ENCODE data around the gene L3MBTL3. TPM values are rescaled to one million over a fixed set of nuclear protein-coding genes. Genes with fewer than 3 reads are reported as not detected.

Gene L3MBTL3
- total and polyA plus RNA-seq, 4 experiments from 2014 or later = 2.6 to 44.1 (median 24.3) TPM

DNA sequence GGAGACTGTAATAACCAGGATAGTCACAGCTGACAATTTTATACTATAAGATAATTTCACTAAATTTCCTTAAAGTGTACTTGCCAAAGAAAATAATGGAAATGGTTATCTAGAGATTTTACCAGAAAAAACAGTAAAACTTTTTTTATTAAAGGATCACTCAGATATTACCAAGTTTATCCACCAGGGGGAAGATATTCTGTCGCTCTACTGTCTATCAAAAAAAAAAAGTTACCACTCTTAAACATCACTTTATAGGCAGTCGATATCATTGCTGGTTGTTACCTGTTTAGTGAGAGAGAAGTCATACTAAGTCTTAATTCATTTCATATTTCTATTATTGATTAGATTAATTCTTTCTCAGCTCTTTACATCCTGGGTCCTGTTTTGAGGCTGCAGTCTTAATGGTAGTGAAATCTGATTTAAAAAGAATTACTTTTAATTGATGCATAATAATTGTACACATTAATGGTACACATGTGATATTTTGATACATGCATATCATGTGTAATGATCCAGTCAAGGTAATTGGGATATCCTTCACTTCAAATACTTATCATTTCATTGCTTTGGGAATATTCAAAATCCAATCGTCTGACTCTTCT is 18.9 kb downstream of the L3MBTL3 start:
- peaks cover 40 to 67% (median 58%) of the 10 kb centered on the region in 4 donors for H3K4me1 Mint-ChIP-seq
- intact Hi-C loops (cut with micrococcal nuclease) = loop anchor here (1.0 to 5.0 kb wide), 4 partner anchors 95 to 805 kb away; no protein-coding TSS in a partner anchor
- POLR2A ChIA-PET (ENCODE audit: partially characterized antibody) = no interaction called here

GRCh38 chr6:130041594-130041993 is 23.2 kb downstream of the L3MBTL3 start:
- no peak overlapping the region for H3K4me3 ChIP-seq (ENCODE audit: low read length in 2 of 2)
- H3K9me3 ChIP-seq (ENCODE audit: control insufficient read depth in 1 of 2, low read length in 2 of 2) = no peaks in the 10 kb centered on the region
- H3K4me1 ChIP-seq (ENCODE audit: insufficient read depth, low read length) = peaks cover 20% of the 10 kb centered on the region
- DNase-seq = no peak
- H3K4me3 Mint-ChIP-seq = no peak overlapping the region
- POLR2A ChIA-PET (ENCODE audit: partially characterized antibody) = no interaction called here
- peaks cover 27 to 28% of the 10 kb centered on the region in 2 donors for H3K36me3 Mint-ChIP-seq
- peaks cover 18 to 37% (median 24%) of the 10 kb centered on the region in 4 donors for H3K4me1 Mint-ChIP-seq
- CTCF ChIA-PET (ENCODE audit: partially characterized antibody) = no interaction called here
- intact Hi-C loops (cut with micrococcal nuclease) = no loop called here
- H3K27me3 Mint-ChIP-seq = no peaks in the 10 kb centered on the region
- H3K36me3 ChIP-seq (ENCODE audit: insufficient read depth, low read length) = peaks cover under 1% of the 10 kb centered on the region
- no peak overlapping the region for H3K27ac ChIP-seq (ENCODE audit: low read depth, low read length)
- no peaks in the 10 kb centered on the region for H3K27me3 ChIP-seq (ENCODE audit: insufficient read depth, low read length)
- H3K9me3 Mint-ChIP-seq = no peaks in the 10 kb centered on the region
- H3K27ac Mint-ChIP-seq = no peak overlapping the region

More for the DNA sequence above, 18.9 kb downstream of the L3MBTL3 start:
- H3K4me3 ChIP-seq (ENCODE audit: low read length in 2 of 2) = no peak overlapping the region
- peaks cover 54% of the 10 kb centered on the region for H3K4me1 ChIP-seq (ENCODE audit: insufficient read depth, low read length)
- H3K27me3 Mint-ChIP-seq = no peaks in the 10 kb centered on the region
- H3K27me3 ChIP-seq (ENCODE audit: insufficient read depth, low read length) = no peaks in the 10 kb centered on the region
- no peak overlapping the region for H3K27ac Mint-ChIP-seq
- no peak overlapping the region for H3K27ac ChIP-seq (ENCODE audit: low read depth, low read length)
- H3K36me3 ChIP-seq (ENCODE audit: insufficient read depth, low read length) = no peaks in the 10 kb centered on the region
- no peak overlapping the region for H3K4me3 Mint-ChIP-seq
- DNase-seq = peak in 4 of 5 donors; percentile 21 to 38 (median 27)
- CTCF ChIA-PET (ENCODE audit: partially characterized antibody) = interaction anchor here (1.0 to 3.0 kb wide), 11 partner anchors 8 to 259 kb away, joined by 3 to 18 read pairs (median 4); partner anchors contain the start of gene SAMD3
- peaks cover 11 to 23% of the 10 kb centered on the region in 2 donors for H3K36me3 Mint-ChIP-seq
- H3K9me3 ChIP-seq (ENCODE audit: control insufficient read depth in 1 of 2, low read length in 2 of 2) = no peaks in the 10 kb centered on the region
- no peaks in the 10 kb centered on the region for H3K9me3 Mint-ChIP-seq

- Mint-ChIP-seq H3K4me3 (no peak overlapping the region), H3K9me3 (no peaks in the 10 kb centered on the region), H3K27me3 (no peaks in the 10 kb centered on the region), H3K4me1 (peaks cover 9 to 34% (median 21%) of the 10 kb centered on the region in 4 donors), H3K36me3 (peaks cover 30 to 35% of the 10 kb centered on the region in 2 donors), H3K27ac (no peak overlapping the region)
- ChIA-PET POLR2A (ENCODE audit: partially characterized antibody) (no interaction called here), CTCF (ENCODE audit: partially characterized antibody) (interaction anchor here (1.2 kb wide), 1 partner anchor 339 kb away, joined by 3 read pairs; no protein-coding TSS in a partner anchor)
- intact Hi-C loops (cut with micrococcal nuclease) = no loop called here
- no peaks in the 10 kb centered on the region for H3K27me3 ChIP-seq (ENCODE audit: insufficient read depth, low read length)
- no peak for DNase-seq
- peaks cover 3% of the 10 kb centered on the region for H3K36me3 ChIP-seq (ENCODE audit: insufficient read depth, low read length)
- no peaks in the 10 kb centered on the region for H3K9me3 ChIP-seq (ENCODE audit: control insufficient read depth in 1 of 2, low read length in 2 of 2)
- peaks cover 11% of the 10 kb centered on the region for H3K4me1 ChIP-seq (ENCODE audit: insufficient read depth, low read length)
- H3K27ac ChIP-seq (ENCODE audit: low read depth, low read length) = no peak overlapping the region
- H3K4me3 ChIP-seq (ENCODE audit: low read length in 2 of 2) = no peak overlapping the region
Observed at GRCh38 chr6:130043344-130043743, 25.0 kb downstream of the L3MBTL3 start.

- Histone ChIP-seq H3K9me3 (ENCODE audit: control insufficient read depth in 1 of 2, low read length in 2 of 2) (no peaks in the 10 kb centered on the region), H3K4me1 (ENCODE audit: insufficient read depth, low read length) (peaks cover 11% of the 10 kb centered on the region), H3K4me3 (ENCODE audit: low read length in 2 of 2) (no peak overlapping the region), H3K36me3 (ENCODE audit: insufficient read depth, low read length) (peaks cover 14% of the 10 kb centered on the region), H3K27ac (ENCODE audit: low read depth, low read length) (no peak overlapping the region), H3K27me3 (ENCODE audit: insufficient read depth, low read length) (no peaks in the 10 kb centered on the region)
- no peaks in the 10 kb centered on the region for H3K9me3 Mint-ChIP-seq
- ChIA-PET CTCF (ENCODE audit: partially characterized antibody) (interaction anchor here (1.0 kb wide), 1 partner anchor 25 kb away, joined by 3 read pairs; no protein-coding TSS in a partner anchor), POLR2A (ENCODE audit: partially characterized antibody) (no interaction called here)
- intact Hi-C loops (cut with micrococcal nuclease) = no loop called here
- DNase-seq = no peak
- H3K36me3 Mint-ChIP-seq = peaks cover 42 to 48% of the 10 kb centered on the region in 2 donors
- H3K27me3 Mint-ChIP-seq = no peaks in the 10 kb centered on the region
- H3K4me1 Mint-ChIP-seq = peaks cover 6 to 26% (median 19%) of the 10 kb centered on the region in 4 donors
- H3K4me3 Mint-ChIP-seq = no peak overlapping the region
- peak overlapping the region in 3 of 7 donors; percentile 7 to 80 (median 10) for H3K27ac Mint-ChIP-seq
Observed at GRCh38 chr6:130045622-130046021, 27.2 kb downstream of the L3MBTL3 start.

- no peak overlapping the region for H3K27ac Mint-ChIP-seq
- intact Hi-C loops (cut with micrococcal nuclease) = loop anchor here (1.0 kb wide), 1 partner anchor 236 kb away; no protein-coding TSS in a partner anchor
- POLR2A ChIA-PET (ENCODE audit: partially characterized antibody) = interaction anchor here (1.7 kb wide), 1 partner anchor 22 kb away, joined by 4 read pairs; no protein-coding TSS in a partner anchor
- DNase-seq = no peak
- peaks cover 45 to 54% of the 10 kb centered on the region in 2 donors for H3K36me3 Mint-ChIP-seq
- no peak overlapping the region for H3K4me3 ChIP-seq (ENCODE audit: low read length in 2 of 2)
- H3K27me3 Mint-ChIP-seq = no peaks in the 10 kb centered on the region
- CTCF ChIA-PET (ENCODE audit: partially characterized antibody) = interaction anchor here (1.1 to 2.6 kb wide), 3 partner anchors 9 to 235 kb away, joined by 3 to 11 read pairs (median 4); no protein-coding TSS in a partner anchor
- H3K27ac ChIP-seq (ENCODE audit: low read depth, low read length) = no peak overlapping the region
- peaks cover under 1 to 15% (median 12%) of the 10 kb centered on the region in 4 donors for H3K4me1 Mint-ChIP-seq
- H3K4me1 ChIP-seq (ENCODE audit: insufficient read depth, low read length) = peaks cover 1% of the 10 kb centered on the region
- no peak overlapping the region for H3K4me3 Mint-ChIP-seq
- H3K36me3 ChIP-seq (ENCODE audit: insufficient read depth, low read length) = peaks cover 23% of the 10 kb centered on the region
- no peaks in the 10 kb centered on the region for H3K9me3 Mint-ChIP-seq
- H3K27me3 ChIP-seq (ENCODE audit: insufficient read depth, low read length) = no peaks in the 10 kb centered on the region
- H3K9me3 ChIP-seq (ENCODE audit: control insufficient read depth in 1 of 2, low read length in 2 of 2) = no peaks in the 10 kb centered on the region
Observed at GRCh38 chr6:130046671-130047070, 28.3 kb downstream of the L3MBTL3 start.

DNA sequence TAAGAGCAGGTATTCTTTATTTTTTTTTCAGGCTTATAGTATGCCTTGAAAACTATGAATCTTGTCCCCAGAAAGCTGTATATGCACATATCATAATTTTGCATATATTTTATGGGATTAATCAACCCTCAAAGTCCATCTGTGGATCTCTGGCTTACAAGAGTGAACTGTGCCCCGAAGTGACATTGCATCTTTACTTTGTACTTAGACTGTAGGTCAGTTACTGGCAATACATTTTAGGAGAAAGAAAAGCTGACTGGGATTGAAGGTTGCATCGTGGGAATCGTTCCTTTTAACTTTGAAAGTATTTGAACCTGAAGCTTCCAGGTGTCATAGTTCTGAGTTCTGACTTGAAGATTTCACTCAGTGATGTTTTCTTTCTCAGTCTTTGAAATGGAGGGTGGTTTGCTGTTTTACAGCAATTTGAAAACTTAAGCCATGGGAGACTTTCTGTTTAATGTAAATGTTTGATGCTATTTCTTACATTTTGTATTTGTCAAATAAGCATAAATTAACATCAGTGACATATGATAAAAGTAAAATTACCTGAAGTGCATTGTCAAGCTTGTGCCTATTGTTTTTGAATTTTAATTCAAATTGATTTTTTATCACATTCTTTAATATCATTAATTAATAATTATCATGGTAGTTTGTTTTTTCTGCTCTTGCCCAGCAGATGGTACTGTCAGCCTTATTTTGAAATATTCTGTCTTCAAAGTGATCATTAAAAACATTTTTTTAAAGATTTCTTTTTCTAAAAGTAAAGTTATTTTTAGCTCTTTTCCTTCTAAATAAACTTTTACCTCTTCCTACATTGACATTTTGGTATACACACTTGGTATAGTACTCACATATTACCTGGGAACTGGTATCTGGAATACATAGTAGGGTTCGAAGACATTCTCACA is 29.0 kb downstream of the L3MBTL3 start:
- no peak for DNase-seq
- H3K27me3 ChIP-seq (ENCODE audit: insufficient read depth, low read length) = no peaks in the 10 kb centered on the region

More for the DNA sequence above, 29.0 kb downstream of the L3MBTL3 start:
- Histone ChIP-seq H3K4me3 (ENCODE audit: low read length in 2 of 2) (no peak overlapping the region), H3K27ac (ENCODE audit: low read depth, low read length) (no peak overlapping the region), H3K9me3 (ENCODE audit: control insufficient read depth in 1 of 2, low read length in 2 of 2) (no peaks in the 10 kb centered on the region), H3K36me3 (ENCODE audit: insufficient read depth, low read length) (peaks cover 25% of the 10 kb centered on the region), H3K4me1 (ENCODE audit: insufficient read depth, low read length) (no peaks in the 10 kb centered on the region)
- Mint-ChIP-seq H3K27me3 (no peaks in the 10 kb centered on the region), H3K36me3 (peaks cover 49 to 59% of the 10 kb centered on the region in 2 donors), H3K27ac (peak overlapping the region in 1 of 7 donors; percentile 3), H3K4me3 (no peak overlapping the region), H3K9me3 (no peaks in the 10 kb centered on the region), H3K4me1 (peaks cover 0 to 14% (median 11%) of the 10 kb centered on the region in 4 donors)
- POLR2A ChIA-PET (ENCODE audit: partially characterized antibody) = interaction anchor here (1.7 kb wide), 1 partner anchor 21 kb away, joined by 4 read pairs; no protein-coding TSS in a partner anchor
- intact Hi-C loops (cut with micrococcal nuclease) = loop anchor here (1.0 kb wide), 1 partner anchor 235 kb away; no protein-coding TSS in a partner anchor
- CTCF ChIA-PET (ENCODE audit: partially characterized antibody) = interaction anchor here (1.1 to 2.6 kb wide), 4 partner anchors 10 to 651 kb away, joined by 3 to 11 read pairs (median 4); no protein-coding TSS in a partner anchor
